HepG2 (cell line): Measurements from ENCODE around the gene PAQR7. TPM values are rescaled to one million over a fixed set of nuclear protein-coding genes. Genes with fewer than 3 reads are reported as not detected.
A peak's percentile ranks its signal among the peaks of the same experiment; 100 is the strongest.

ENCODE experiments used
- ARNT2 ChIP-seq: sonication (generic); formaldehyde crosslinking; IDR thresholded peaks from 2 replicates; pipeline ENCODE4 v1.8.0; 2022; ENCODE audit warnings: mild to moderate bottlenecking, low read depth, missing genetic modification reagents, moderate library complexity
- CBX1 ChIP-seq: IDR thresholded peaks from one replicate; pipeline ENCODE4 v1.6.1; 2016; ENCODE audit warnings: antibody characterized with exemption, low read depth
- CTCF ChIP-seq: sonication (generic); formaldehyde crosslinking; IDR thresholded peaks from 2 replicates; pipeline ENCODE4 v1.5.0; 2020; ENCODE audit warnings: mild to moderate bottlenecking, missing genetic modification reagents, moderate library complexity
- KLF16 ChIP-seq, 2 experiments: sonication (generic) in 1 of 2; formaldehyde crosslinking in 1 of 2; IDR thresholded peaks; 2 replicates each; pipeline versions ENCODE4 v1.6.1 to v1.8.0; 2016 to 2023; ENCODE audit warnings: missing genetic modification reagents in 2 of 2, missing compliant biosample characterization in 1 of 2
- KMT2A ChIP-seq: sonication (generic); formaldehyde crosslinking; IDR thresholded peaks from 2 replicates; pipeline ENCODE4 v1.4.0; 2020; ENCODE audit warnings: missing genetic modification reagents
- PAX8 ChIP-seq: sonication (generic); formaldehyde crosslinking; IDR thresholded peaks from 2 replicates; pipeline ENCODE4 v1.8.0; 2022; ENCODE audit warnings: mild to moderate bottlenecking, missing genetic modification reagents, borderline replicate concordance
- RFXAP ChIP-seq: sonication (generic); formaldehyde crosslinking; IDR thresholded peaks from 2 replicates; pipeline ENCODE4 v1.4.0; 2020; ENCODE audit warnings: missing genetic modification reagents, borderline replicate concordance
- SIN3B ChIP-seq: fragments of 150-350 bp; IDR thresholded peaks from 2 replicates; pipeline ENCODE4 v1.6.1; 2014; ENCODE audit warnings: low read length
- TAF1 ChIP-seq: sonication (generic); formaldehyde crosslinking; IDR thresholded peaks from 2 replicates; pipeline ENCODE4 v1.4.0; 2020; ENCODE audit warnings: missing genetic modification reagents
- TAF15 ChIP-seq: fragments of 200-400 bp; formaldehyde crosslinking; IDR thresholded peaks from one replicate; pipeline ENCODE4 v1.6.1; 2018; ENCODE audit warnings: mild to moderate bottlenecking, low read depth, low read length; ENCODE audit not compliant: poor library complexity, severe bottlenecking
- TGIF2 ChIP-seq: IDR thresholded peaks from 2 replicates; pipeline ENCODE4 v1.6.1; 2016; ENCODE audit warnings: control low read depth, missing compliant biosample characterization
- TIGD3 ChIP-seq: sonication (generic); formaldehyde crosslinking; IDR thresholded peaks from 2 replicates; pipeline ENCODE4 v1.5.1; 2020; ENCODE audit warnings: mild to moderate bottlenecking, missing genetic modification reagents, borderline replicate concordance
- ZBTB14 ChIP-seq: sonication (generic); formaldehyde crosslinking; IDR thresholded peaks from 2 replicates; pipeline ENCODE4 v1.4.0; 2020; ENCODE audit warnings: missing genetic modification reagents
- ZBTB43 ChIP-seq: sonication (generic); formaldehyde crosslinking; conservative IDR thresholded peaks from 2 replicates; pipeline ENCODE4 v1.4.0; 2020; ENCODE audit warnings: missing genetic modification reagents
- ZNF143 ChIP-seq: sonication (generic); formaldehyde crosslinking; IDR thresholded peaks from 2 replicates; pipeline ENCODE4 v1.4.0; 2020; ENCODE audit warnings: missing genetic modification reagents
- polyA plus RNA-seq, 8 experiments: library from polyadenylated mRNA; depleted of rRNA in 3 of 8; stranded (reverse) in 7 of 8; unstranded in 1 of 8; fragments of >200 nt; fragmentation: Illumina TruSeq in 4 of 8; extraction: Trizol in 4 of 8; gene quantifications; 2 replicates each; pipeline versions ENCODE4 v1.2.1 to v1.2.3, GENCODE V29; 2011 to 2016; ENCODE audit warnings: low read depth in 4 of 8, missing spikeins in 1 of 8, mixed read lengths in 1 of 8; ENCODE audit not compliant: insufficient read depth in 1 of 8
- total RNA-seq, 5 experiments: library from RNA; depleted of rRNA; stranded (reverse); fragments of >200 nt; fragmentation: Illumina TruSeq; extraction: Trizol; gene quantifications; 2 replicates each; pipeline ENCODE4 v1.2.3, GENCODE V29; 2016; ENCODE audit warnings: low read depth in 1 of 5
- TF ChIP-seq, protein P1 (sequence below): IDR thresholded peaks from 2 replicates; pipeline ENCODE4 v1.6.1; 2016; ENCODE audit warnings: low read depth

The PAQR7 gene
- total and polyA plus RNA-seq, 2 of the 13 experiments (the other 11 are each of a cell fraction or from before 2014, with no cell fraction given) = 13.2 to 16.6 TPM

GRCh38 chr1:25858906-25859789 lies 16.4 kb downstream of the PAQR7 start, which contains the start of gene AUNIP (continued):
- TF ChIP-seq, protein P1, sequence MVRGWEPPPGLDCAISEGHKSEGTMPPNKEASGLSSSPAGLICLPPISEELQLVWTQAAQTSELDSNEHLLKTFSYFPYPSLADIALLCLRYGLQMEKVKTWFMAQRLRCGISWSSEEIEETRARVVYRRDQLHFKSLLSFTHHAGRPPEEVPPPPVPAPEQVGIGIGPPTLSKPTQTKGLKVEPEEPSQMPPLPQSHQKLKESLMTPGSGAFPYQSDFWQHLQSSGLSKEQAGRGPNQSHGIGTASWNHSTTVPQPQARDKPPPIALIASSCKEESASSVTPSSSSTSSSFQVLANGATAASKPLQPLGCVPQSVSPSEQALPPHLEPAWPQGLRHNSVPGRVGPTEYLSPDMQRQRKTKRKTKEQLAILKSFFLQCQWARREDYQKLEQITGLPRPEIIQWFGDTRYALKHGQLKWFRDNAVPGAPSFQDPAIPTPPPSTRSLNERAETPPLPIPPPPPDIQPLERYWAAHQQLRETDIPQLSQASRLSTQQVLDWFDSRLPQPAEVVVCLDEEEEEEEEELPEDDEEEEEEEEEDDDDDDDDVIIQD (CRISPR knock-in tag) = 0 out of 2 replicates have a peak, but pooled peaks have one; percentile 16
- TF ChIP-seq TAF1 (CRISPR knock-in tag) = peak; percentile 77
- no peak for TF ChIP-seq TAF15
- peak; percentile 25 for TF ChIP-seq CBX1
- TF ChIP-seq KLF16 (CRISPR knock-in tag; IDR thresholded peaks at IDR 0.05) = peak in 1 of 2 experiments; percentile 83; a peak in 2 of 4 replicates
- TF ChIP-seq SIN3B = peak; percentile 95
- peak; percentile 48; the same call in 1 of the 2 replicates for TF ChIP-seq ZBTB43
- TF ChIP-seq KMT2A (CRISPR knock-in tag) = peak; percentile 87
- TF ChIP-seq RFXAP (CRISPR knock-in tag) = peak; percentile 56; the same call in 1 of the 2 replicates
- TF ChIP-seq PAX8 = no peak
- TF ChIP-seq TIGD3 (CRISPR knock-in tag) = no peak
- TF ChIP-seq ZBTB14 (CRISPR knock-in tag) = 0 out of 2 replicates have a peak, but pooled peaks have one; percentile 33
- TF ChIP-seq TGIF2 (CRISPR knock-in tag) = peak; percentile 87; the same call in 1 of the 2 replicates
- TF ChIP-seq CTCF = peak; percentile 24; the same call in 1 of the 2 replicates
- TF ChIP-seq ZNF143 = peak; percentile 28; the same call in 1 of the 2 replicates
- TF ChIP-seq ARNT2 (CRISPR knock-in tag) = peak; percentile 94
